Amniotic epithelial cell (primary cell): ENCODE results near the gene INPPL1.

ENCODE experiments used
- DNase-seq: peaks from one replicate; pipeline ENCODE4 v3.0.0-alpha.2; 2010; ENCODE audit warnings: low read depth

Gene INPPL1

GRCh38 chr11:72280726-72281315 lies 56.3 kb downstream of the INPPL1 start:
- no peak for DNase-seq

- no peak for DNase-seq
Observed at GRCh38 chr11:72283947-72284346, 59.4 kb downstream of the INPPL1 start.

GRCh38 chr11:72287293-72287692 lies 62.7 kb downstream of the INPPL1 start:
- DNase-seq: no peak
